Epidermal melanocyte (primary cell): Measurements from ENCODE around the gene METTL26.
"Not testable (repeated sequence)": the region's sequence is repeated elsewhere in the genome, so short reads cannot be mapped to it uniquely, and the experiment has no call there.

Experiments used
- DNase-seq: peaks from one replicate; pipeline ENCODE4 v3.0.0; 2011; ENCODE audit warnings: low spot score; ENCODE audit not compliant: insufficient read length

The METTL26 gene

DNA sequence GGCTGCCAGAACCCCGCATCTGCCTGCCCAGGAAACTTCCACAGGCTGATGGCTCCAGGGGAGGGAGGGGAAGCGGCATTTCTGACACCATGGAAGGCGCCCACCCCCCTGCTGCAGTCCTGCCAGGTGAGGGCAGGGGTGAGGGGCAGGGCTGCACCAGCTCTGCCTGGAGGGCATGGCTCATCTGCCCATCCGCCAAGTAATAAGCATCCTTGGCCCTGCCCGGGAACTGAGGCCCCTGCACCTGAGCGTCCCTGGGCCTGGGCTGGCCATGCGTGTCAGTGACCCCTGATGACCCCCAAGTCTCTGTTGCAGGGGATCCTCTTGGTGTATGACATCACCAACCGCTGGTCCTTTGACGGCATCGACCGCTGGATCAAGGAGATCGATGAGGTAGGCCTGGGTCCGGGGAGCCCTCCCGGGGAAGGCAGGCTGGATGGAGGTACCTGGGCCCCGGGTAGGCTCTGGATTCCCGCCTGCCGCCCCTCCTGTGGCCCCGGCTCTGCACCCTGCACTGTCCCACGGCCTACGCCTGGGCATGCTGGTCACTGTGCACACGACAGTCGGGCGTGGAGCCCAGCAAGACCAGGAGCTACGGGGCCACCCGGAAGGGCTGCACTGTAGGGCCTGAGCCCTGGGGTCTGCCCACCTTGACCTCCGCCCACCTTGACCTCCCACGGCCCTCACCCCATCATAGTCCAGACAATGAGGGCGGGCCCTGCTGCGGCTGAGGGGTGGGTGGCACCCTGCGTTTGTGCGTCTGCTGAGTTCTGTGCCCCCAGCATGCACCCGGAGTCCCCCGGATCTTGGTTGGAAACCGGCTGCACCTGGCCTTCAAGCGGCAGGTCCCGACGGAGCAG, 10.8 kb downstream of the METTL26 start:
- no peak for DNase-seq

- no peak for DNase-seq
Measured at GRCh38 chr16:624526-625070, 11.5 kb downstream of the METTL26 start.

DNA sequence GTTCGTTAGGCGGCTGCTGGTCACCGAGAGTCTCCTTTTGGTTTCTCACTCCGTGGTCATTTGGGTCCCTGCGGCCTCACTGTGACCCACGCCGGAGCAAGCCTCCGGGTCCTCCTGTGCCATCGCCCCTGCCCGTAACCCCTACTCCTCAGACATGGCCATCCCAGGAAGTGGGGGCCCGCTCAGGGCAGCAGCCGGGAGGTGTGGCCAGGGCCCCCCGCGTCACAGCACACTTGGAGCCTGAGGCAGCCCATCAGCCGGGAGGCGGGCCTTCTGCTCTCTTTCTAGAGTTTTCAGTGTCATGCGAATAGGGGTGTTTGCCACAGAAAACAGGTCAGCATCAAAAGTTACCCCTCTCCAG, 13.2 kb downstream of the METTL26 start:
- DNase-seq: no peak

GRCh38 chr16:621526-622105, 14.5 kb downstream of the METTL26 start:
- DNase-seq: no peak

DNA sequence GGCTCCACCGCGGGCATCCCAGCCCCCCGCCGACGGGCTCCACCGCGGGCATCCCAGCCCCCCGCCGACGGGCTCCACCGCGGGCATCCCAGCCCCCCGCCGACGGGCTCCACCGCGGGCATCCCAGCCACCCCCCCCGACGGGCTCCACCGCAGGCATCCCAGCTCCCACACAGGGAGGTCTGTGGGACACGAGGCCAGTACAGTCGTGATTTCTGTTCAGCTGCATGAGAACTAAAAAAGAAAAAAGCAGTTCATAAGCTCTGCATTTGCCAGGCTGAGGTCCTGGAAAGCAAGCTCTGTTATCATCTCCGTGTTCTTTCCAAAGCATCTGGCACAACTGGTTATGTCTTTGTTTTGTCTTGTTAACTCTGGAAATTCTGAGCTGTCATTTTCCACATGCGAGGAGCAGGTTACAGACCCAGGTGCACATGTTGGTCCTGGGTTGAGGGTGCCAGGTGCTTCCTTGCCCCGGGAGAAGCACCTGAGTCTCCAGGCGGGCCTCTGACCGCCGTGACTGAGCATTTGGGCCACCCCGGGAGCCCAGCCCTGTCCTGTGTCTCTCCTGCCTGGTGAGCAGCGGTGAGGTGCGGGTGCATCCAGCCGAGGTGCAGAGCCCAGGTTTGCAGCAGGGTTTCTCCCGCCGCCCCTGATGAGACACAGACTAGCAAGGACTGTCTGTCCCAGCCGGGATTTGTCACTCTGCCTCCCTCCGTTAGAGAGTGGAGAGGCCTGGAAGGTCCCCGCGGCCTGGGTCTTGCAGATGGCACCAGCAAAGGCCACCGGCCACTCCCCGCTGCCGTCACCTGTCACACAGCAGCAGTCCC, 15.2 kb downstream of the METTL26 start:
- DNase-seq: no peak

DNA sequence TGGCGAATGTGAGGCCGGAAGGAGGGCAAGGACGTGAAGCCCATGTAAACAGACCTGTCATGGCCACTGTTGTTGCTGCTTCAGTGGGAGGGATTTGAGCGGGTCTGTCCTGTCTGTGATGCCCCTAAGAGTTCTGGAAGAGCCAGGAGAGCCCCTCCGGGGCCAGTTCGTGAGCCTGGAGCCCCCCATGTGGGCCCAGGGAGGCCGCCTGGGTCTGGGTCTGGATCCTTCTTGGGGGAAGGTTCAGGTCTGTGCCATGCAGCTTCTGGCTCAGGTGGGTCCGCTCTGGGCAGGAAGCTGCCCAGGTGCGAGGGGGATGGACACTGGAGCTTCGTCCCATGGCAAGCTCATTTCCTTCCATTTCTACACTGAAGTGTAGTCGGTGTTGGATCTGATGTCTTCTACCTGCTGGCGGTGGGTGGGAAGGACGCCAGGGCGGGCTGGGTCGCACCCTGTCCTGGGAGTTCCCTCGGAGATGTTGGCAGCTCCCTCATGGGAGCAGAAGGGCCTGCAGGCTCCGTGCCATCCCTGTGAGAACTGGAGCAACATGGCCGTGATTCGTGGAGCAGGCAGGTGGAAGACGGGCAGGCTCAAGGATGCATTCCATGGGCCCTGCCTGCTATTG, 16.5 kb downstream of the METTL26 start:
- no peak for DNase-seq

GRCh38 chr16:617855-618254, 18.2 kb downstream of the METTL26 start:
- DNase-seq: no peak

GRCh38 chr16:616733-617586, 19.1 kb downstream of the METTL26 start:
- DNase-seq: no peak

DNA sequence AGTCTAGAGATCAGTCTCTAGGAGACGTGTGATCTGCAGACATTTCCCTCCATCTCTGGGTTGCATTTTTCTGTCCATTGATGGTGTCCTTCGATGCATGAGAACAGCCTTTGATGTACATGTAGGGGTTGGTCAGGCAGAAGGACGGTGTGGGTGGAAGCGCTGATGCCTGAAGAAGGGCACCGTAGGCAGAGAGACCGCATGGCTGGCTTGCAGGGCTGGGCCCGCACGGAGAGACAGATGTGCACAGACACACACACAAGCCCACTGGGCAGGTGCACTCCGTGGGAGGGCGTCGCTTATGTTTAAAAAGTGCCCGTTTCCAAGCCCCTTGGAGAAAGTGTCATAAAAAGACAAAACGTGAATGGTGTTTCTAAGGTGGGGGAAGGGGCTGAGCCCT, 21.0 kb downstream of the METTL26 start:
- no peak for DNase-seq

DNA sequence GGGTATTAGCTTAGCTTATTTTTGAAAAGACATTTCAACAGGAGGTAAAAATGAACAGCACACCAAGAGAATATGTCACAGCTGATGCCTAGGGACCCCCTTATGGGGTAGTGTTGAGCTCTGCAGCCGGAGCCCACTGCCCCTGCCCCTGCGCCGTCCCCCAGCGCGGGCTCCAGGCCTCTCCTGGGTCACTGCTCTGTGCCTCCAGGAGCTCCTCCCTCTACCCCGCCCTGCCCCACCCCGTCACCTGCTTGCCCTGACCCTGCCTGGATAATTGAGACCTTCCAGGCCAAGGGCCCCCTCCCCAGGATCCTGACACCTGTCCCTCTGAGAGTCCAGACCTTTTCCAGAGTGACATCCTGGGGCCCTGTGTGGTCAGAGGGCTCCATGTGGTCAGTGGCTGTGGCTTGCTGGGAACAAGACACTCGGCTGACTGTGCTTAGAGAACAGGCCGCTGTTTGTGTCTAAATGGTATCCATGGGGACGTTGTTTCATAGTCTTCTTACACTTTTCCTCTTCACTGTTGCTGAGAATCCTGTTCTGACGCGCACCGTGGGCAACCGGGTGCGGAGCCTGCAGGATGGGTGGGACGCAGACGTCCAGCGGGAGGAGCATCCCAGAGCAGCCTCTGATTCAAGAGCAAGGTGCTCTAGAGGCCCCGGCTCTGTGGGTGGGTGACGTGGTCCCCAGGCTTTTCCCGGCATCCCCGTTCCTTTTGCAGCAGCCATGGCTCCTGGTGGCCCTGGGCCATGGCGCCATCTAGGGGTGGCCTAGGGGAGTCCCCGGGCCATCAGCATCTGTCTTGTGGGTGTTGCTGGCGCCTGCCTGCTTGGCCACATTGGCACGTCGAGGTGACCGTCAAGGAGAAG, 25.4 kb downstream of the METTL26 start:
- DNase-seq: no peak

DNA sequence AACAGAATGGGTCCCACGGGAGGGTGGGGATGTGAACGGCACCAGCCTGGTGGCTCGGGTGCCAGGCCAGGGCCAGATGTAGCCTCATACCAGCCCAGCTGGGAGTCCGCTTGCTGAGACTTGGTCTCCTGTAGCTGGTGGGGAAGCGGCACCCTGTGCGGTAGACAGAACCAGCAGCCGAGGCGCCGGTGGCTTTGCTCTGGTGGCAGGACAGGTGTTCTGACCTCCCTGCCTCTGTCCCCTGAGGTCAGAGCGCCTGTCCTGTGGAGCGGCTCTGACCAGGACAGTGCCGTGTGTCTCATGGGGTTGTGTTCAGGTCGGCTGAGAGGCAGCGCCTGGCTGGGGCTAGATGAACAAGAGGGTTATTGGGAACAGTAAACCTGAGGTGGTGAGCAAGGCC, 26.1 kb downstream of the METTL26 start:
- DNase-seq: no peak

- no peak for DNase-seq
Measured at GRCh38 chr16:609316-609715, 26.8 kb downstream of the METTL26 start.

- no peak for DNase-seq
Measured at GRCh38 chr16:608019-608418, 28.1 kb downstream of the METTL26 start.

- no peak for DNase-seq
Measured at GRCh38 chr16:606656-607307, 29.3 kb downstream of the METTL26 start.

- DNase-seq: no peak
Measured at GRCh38 chr16:603933-604332, 32.2 kb downstream of the METTL26 start.

DNA sequence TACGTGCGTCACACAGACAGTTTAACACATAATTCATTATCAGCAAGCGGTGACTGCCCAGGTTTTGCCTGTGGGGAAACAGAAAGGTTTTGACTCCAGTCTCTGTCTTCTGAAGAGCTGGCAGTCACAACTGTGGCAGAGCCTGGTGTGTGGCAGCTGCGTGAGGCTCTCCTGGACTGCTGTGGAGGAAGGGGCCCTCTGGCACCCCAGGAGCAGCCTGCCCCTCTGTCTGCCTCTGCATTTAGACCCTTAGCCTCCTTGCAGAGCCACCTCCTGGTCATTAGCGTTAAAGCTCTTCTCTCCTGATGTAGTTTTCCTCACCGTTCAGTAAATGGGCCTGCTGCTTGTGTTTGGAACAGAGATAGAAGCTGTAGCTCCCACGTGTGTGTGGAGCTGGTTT, 35.3 kb downstream of the METTL26 start:
- DNase-seq: no peak

- no peak for DNase-seq
Measured at GRCh38 chr16:598823-599739, 37.0 kb downstream of the METTL26 start.

DNA sequence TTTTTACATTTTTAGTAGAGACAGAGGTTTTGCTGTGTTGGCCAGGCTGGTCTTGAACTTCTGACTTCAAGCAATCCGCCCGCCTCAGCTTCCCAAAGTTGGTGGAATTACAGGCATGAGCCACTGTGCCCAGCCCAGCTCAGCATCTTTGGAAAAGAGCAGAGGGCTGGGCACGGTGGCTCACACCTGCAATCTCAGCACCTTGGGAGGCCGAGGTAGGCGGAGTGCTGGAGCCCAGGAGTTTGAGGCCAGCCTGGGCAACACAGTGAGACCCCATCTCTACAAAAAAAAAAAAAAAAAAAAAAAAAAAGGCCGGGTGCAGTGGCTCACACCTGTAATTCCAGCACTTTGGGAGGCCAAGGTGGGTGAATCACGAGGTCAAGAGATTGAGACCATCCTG, 38.5 kb downstream of the METTL26 start:
- not testable (repeated sequence) for DNase-seq
